Hepatocyte (in vitro differentiated cells): ENCODE results near the gene MYL6.

Experiments used
- EZH2 ChIP-seq: fragments of 200-600 bp; sonication (generic); IDR thresholded peaks from 2 replicates; pipeline ENCODE4 v1.6.1; 2016; ENCODE audit warnings: antibody characterized with exemption, mild to moderate bottlenecking, borderline replicate concordance
- EZH2phosphoT487 ChIP-seq: fragments of 200-600 bp; sonication (generic); IDR thresholded peaks from one replicate; pipeline ENCODE4 v1.6.1; 2018; ENCODE audit warnings: antibody characterized with exemption, mild to moderate bottlenecking, low read depth, moderate library complexity; ENCODE audit not compliant: unreplicated experiment, severe bottlenecking
- TF ChIP-seq, protein P1 (sequence below): fragments of 200-600 bp; sonication (generic); IDR thresholded peaks from 2 replicates; pipeline ENCODE4 v1.5.1; 2016; ENCODE audit warnings: antibody characterized with exemption, mild to moderate bottlenecking; ENCODE audit not compliant: poor library complexity

DNA sequence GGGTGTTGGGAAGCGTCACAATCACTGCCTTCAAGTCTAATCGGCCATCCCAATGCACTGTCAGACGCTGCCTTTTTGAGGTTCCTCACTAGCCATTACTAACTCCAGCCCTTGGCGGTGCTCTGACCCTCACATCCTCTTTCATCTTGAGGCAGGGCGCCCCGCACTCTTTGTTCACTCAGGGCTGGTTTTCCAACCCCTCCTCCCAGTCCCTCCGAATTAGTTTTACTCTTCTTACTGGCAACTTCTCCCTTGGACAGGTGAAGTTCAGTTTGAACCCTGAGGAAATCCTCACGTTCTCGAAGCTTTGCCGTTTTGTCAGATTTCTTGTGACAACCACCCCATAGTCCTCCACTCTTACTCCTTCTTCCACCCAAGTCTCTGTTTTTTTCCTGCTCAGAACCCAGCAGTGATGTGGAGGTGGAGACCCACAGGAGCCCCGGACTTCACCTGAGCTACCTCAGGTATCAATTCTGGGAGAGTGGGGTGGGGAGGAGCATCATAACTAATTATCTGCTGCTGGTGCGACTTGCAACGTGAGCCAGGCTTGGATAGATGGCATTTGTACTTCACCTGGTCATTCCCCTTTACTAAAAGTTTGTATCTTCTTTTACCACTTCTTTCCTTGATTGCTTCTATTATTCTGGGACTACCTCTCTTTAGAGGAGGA is 39.3 kb upstream of the MYL6 start:
- TF ChIP-seq, protein P1, sequence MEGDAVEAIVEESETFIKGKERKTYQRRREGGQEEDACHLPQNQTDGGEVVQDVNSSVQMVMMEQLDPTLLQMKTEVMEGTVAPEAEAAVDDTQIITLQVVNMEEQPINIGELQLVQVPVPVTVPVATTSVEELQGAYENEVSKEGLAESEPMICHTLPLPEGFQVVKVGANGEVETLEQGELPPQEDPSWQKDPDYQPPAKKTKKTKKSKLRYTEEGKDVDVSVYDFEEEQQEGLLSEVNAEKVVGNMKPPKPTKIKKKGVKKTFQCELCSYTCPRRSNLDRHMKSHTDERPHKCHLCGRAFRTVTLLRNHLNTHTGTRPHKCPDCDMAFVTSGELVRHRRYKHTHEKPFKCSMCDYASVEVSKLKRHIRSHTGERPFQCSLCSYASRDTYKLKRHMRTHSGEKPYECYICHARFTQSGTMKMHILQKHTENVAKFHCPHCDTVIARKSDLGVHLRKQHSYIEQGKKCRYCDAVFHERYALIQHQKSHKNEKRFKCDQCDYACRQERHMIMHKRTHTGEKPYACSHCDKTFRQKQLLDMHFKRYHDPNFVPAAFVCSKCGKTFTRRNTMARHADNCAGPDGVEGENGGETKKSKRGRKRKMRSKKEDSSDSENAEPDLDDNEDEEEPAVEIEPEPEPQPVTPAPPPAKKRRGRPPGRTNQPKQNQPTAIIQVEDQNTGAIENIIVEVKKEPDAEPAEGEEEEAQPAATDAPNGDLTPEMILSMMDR, result no peak
- TF ChIP-seq EZH2, result no peak
- no peak for TF ChIP-seq EZH2phosphoT487
